ENCODE measurements around the gene ANKRD16.
A peak's percentile ranks its signal among the peaks of the same experiment; 100 is the strongest.

The ANKRD16 gene

DNA sequence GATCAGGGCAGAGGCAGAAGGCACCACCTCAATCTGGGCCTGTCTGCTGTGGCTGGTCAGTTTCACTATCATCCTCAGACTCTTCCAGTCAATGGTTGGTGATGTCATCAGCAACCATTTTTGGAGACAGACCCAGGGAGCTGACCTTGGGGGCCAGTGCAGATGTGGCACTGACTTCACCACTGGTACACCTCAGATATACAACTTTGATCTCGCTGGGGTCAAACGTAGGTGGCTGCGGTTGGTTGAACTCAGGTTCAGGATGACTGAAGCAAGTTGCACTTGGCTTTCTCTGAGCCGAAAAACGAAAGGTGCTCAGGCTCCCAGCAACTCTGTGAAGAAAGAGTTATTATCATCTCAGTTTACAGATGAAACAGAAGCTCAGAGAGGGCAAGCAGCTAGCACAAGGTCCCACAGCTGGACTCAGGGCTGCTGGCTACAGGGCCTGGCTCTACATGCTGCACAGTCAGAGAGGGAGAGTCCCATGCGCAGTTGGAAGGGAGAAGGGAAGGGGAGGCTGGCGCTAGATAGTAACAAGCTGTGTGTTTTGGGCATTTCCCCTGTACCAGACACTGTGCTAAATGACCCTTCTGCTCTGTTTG is 27.2 kb downstream of the ANKRD16 start:
- Histone ChIP-seq H3K36me3 (ENCODE audit: insufficient read depth) (no peaks in the 10 kb centered on the region), H3K4me3 (IDR thresholded peaks at IDR 0.05; ENCODE audit: insufficient read depth, low read depth, low read length) (no peak overlapping the region), H2AFZ (ENCODE audit: low read depth) (no peak overlapping the region; the same call in 1 of the 2 replicates), H4K20me1 (ENCODE audit: insufficient read depth) (no peaks in the 10 kb centered on the region), H3K27me3 (ENCODE audit: insufficient read depth, low read depth) (no peaks in the 10 kb centered on the region), H3K4me2 (peak overlapping the region; percentile 31; the same call in 1 of the 2 replicates), H3K27ac (no peak overlapping the region), H3K9ac (no peak overlapping the region), H3K79me2 (ENCODE audit: insufficient read depth, low read depth) (no peaks in the 10 kb centered on the region), H3K4me1 (ENCODE audit: low read depth, poor library complexity, severe bottlenecking) (peaks cover 9% of the 10 kb centered on the region)
- TF ChIP-seq, protein P1, sequence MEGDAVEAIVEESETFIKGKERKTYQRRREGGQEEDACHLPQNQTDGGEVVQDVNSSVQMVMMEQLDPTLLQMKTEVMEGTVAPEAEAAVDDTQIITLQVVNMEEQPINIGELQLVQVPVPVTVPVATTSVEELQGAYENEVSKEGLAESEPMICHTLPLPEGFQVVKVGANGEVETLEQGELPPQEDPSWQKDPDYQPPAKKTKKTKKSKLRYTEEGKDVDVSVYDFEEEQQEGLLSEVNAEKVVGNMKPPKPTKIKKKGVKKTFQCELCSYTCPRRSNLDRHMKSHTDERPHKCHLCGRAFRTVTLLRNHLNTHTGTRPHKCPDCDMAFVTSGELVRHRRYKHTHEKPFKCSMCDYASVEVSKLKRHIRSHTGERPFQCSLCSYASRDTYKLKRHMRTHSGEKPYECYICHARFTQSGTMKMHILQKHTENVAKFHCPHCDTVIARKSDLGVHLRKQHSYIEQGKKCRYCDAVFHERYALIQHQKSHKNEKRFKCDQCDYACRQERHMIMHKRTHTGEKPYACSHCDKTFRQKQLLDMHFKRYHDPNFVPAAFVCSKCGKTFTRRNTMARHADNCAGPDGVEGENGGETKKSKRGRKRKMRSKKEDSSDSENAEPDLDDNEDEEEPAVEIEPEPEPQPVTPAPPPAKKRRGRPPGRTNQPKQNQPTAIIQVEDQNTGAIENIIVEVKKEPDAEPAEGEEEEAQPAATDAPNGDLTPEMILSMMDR (conservative IDR thresholded peaks at IDR 0.05; ENCODE audit: low read depth, low read length): no peak

DNA sequence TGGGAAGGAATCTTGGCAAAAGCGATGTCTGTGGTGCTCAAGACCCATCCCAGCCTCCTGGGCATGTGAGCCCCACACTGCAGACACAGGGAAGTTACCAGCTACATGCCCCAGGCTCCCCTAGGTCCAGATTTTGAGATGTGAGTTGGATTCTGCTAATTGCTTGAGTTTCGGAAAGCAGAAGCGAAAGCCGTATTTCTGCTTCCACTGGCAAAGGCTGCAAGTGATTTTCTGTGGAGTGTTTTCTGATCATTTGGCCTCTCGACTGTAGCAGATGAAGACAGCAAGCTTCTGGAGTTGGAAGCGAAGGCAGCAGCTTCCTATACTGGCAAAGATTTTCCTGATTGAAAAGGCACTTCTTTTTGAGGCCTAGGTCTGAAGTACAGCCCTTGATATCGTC is 29.6 kb downstream of the ANKRD16 start:
- Histone ChIP-seq H4K20me1 (ENCODE audit: insufficient read depth) (no peaks in the 10 kb centered on the region), H3K4me2 (no peak overlapping the region), H3K4me3 (IDR thresholded peaks at IDR 0.05; ENCODE audit: insufficient read depth, low read depth, low read length) (no peak overlapping the region), H2AFZ (ENCODE audit: low read depth) (no peak overlapping the region), H3K36me3 (ENCODE audit: insufficient read depth) (no peaks in the 10 kb centered on the region), H3K27ac (no peak overlapping the region), H3K4me1 (ENCODE audit: low read depth, poor library complexity, severe bottlenecking) (peaks cover 9% of the 10 kb centered on the region), H3K9ac (no peak overlapping the region), H3K79me2 (ENCODE audit: insufficient read depth, low read depth) (no peaks in the 10 kb centered on the region), H3K27me3 (ENCODE audit: insufficient read depth, low read depth) (no peaks in the 10 kb centered on the region)
- TF ChIP-seq, protein P1 (conservative IDR thresholded peaks at IDR 0.05; ENCODE audit: low read depth, low read length): no peak

DNA sequence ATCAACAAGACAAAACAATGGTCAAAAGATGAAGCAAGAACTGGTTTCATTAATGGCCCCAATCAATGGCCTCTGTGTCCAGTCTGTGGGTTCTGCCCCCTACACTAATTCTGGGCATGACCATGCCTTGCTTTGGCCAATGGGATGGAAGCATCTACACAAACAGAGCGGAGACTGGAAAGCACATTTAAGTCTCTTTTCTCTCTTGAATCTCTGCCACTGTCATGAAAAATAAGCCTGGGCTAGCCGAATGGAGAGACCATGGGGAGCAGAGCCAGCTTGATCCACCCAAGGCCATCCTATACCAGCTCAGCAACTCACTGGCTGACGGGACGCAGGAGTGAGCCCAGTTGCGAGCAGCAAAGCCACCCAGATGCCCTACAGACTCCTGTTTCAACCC is 30.9 kb downstream of the ANKRD16 start:
- no peaks in the 10 kb centered on the region for H3K79me2 ChIP-seq (ENCODE audit: insufficient read depth, low read depth)
- TF ChIP-seq, protein P1 (conservative IDR thresholded peaks at IDR 0.05; ENCODE audit: low read depth, low read length): no peak
- H2AFZ ChIP-seq (ENCODE audit: low read depth): no peak overlapping the region
- H3K36me3 ChIP-seq (ENCODE audit: insufficient read depth): no peaks in the 10 kb centered on the region
- H3K27ac ChIP-seq: no peak overlapping the region
- H3K9ac ChIP-seq: no peak overlapping the region
- no peak overlapping the region for H3K4me2 ChIP-seq
- H4K20me1 ChIP-seq (ENCODE audit: insufficient read depth): no peaks in the 10 kb centered on the region
- H3K4me1 ChIP-seq (ENCODE audit: low read depth, poor library complexity, severe bottlenecking): peaks cover 9% of the 10 kb centered on the region
- no peaks in the 10 kb centered on the region for H3K27me3 ChIP-seq (ENCODE audit: insufficient read depth, low read depth)
- no peak overlapping the region for H3K4me3 ChIP-seq (IDR thresholded peaks at IDR 0.05; ENCODE audit: insufficient read depth, low read depth, low read length)

DNA sequence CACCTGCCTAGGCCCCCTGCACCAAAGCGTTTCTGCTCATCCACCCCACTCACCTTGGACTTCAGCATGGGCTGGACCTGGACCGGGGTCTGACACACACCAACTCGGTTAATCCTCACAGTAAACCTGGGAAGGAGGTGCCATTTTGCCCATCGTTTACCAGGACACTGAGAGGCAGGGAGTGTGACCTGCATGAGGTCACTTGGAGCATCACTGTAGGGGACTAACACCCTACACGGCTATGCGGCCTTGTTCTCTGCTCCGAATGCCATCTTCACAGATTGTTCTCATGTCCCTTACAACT is 33.0 kb downstream of the ANKRD16 start:
- TF ChIP-seq, protein P1 (conservative IDR thresholded peaks at IDR 0.05; ENCODE audit: low read depth, low read length): no peak
- H3K4me2 ChIP-seq: no peak overlapping the region
- no peaks in the 10 kb centered on the region for H3K27me3 ChIP-seq (ENCODE audit: insufficient read depth, low read depth)
- H3K79me2 ChIP-seq (ENCODE audit: insufficient read depth, low read depth): no peaks in the 10 kb centered on the region
- H3K4me1 ChIP-seq (ENCODE audit: low read depth, poor library complexity, severe bottlenecking): peaks cover 3% of the 10 kb centered on the region
- no peak overlapping the region for H3K9ac ChIP-seq
- no peak overlapping the region for H3K27ac ChIP-seq
- H3K36me3 ChIP-seq (ENCODE audit: insufficient read depth): no peaks in the 10 kb centered on the region
- H3K4me3 ChIP-seq (IDR thresholded peaks at IDR 0.05; ENCODE audit: insufficient read depth, low read depth, low read length): no peak overlapping the region
- no peaks in the 10 kb centered on the region for H4K20me1 ChIP-seq (ENCODE audit: insufficient read depth)
- no peak overlapping the region for H2AFZ ChIP-seq (ENCODE audit: low read depth)

All from KMS-11 (cell line).